ENCODE data around the gene TCFL5.
A peak's percentile ranks its signal among the peaks of the same experiment; 100 is the strongest.

The TCFL5 gene

DNA sequence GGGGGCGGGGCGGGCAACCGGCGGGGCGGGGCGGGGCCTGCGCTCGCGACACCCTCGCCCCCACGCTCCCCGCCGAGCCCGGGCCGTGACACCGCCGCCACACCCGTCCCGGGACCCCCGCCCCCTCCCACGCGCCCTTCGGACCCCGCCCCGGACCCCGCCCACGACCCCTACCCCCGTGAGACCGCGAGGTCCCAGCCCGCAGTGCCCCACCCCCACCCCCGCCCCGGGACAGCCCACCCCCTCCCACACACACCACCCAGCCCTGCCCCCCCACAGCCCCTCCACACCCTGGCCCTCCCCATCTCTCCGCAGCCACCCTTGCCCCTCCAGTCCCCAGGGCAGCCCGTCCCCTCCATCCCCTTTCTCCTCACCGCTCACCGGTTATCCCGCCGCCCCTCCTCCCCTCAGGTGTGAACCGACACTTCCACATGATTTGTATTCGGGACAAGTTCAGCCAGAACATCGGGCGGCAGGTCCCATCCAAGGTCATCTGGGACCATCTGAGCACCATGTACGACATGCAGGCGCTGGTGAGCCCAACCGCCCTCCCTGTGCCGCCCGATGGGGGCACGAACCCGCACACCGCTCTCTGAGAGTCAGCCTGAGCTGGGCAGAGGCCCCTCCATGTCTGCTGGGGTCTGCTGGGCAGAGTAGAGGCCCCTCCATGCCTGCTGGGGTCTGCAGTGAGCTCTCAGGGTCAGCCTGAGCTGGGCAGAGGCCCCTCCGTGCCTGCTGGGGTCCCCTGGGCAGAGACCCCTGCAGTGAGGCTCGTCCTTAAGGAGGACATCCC is 64.7 kb downstream of the TCFL5 start:
- WGBS, 2 experiments (ENCODE audit: insufficient coverage in 2 of 2), result 43 to 55% methylated on average over 18 to 28 of the region's 53 CpGs
- Histone ChIP-seq H3K36me3 (ENCODE audit: control insufficient read depth, insufficient read depth, low read length) (peaks cover 42% of the 10 kb centered on the region), H3K4me3 (ENCODE audit: extremely low read depth, insufficient read depth, low read length, poor library complexity, severe bottlenecking) (peak overlapping the region; percentile 42), H3K27ac (ENCODE audit: low read depth, low read length, severe bottlenecking) (no peak overlapping the region), H3K4me1 (ENCODE audit: control insufficient read depth, insufficient read depth, low read length, poor library complexity, severe bottlenecking) (peaks cover 21% of the 10 kb centered on the region), H3K9me3 (ENCODE audit: control insufficient read depth, low read length) (no peaks in the 10 kb centered on the region)

DNA sequence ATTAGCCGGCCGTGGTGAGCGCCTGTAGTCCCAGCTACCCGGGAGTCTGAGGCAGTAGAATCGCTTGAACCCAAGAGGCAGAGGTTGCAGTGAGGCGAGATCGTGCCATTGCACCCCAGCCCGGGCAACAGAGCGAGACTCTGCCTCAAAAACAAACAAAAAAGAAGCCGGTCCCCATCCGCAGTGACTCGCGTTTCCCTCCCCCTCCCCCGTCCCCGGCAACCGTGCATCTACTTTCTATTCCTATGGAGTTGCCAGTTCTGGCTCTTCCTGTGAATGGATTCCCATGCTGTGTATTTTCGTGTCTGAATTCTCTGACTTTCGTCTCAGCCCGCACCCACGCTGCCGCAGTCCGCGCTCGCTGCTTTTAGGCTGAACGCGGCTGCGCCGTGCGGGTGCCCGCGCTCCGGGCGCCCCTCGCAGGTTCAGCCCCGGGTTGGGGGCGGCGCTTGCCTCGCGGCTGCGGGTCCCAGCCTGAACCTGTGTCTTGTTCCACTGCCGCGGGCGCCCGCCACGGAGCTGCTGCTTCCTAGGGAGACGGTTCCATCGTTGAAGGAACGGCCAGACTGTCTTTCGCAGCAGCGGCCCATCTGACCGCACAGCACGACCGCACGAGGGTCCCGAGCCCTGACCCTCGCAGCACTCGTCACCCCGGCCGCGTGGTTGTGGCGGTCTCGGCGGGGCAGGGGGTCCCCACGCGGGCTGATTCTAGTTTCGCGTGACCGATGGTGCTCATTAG is 66.4 kb downstream of the TCFL5 start:
- WGBS, 2 experiments (ENCODE audit: insufficient coverage in 2 of 2), result 2% methylated on average over 55 to 67 of the region's 68 CpGs
- Histone ChIP-seq H3K4me3 (ENCODE audit: extremely low read depth, insufficient read depth, low read length, poor library complexity, severe bottlenecking) (peak overlapping the region; percentile 42), H3K9me3 (ENCODE audit: control insufficient read depth, low read length) (no peaks in the 10 kb centered on the region), H3K36me3 (ENCODE audit: control insufficient read depth, insufficient read depth, low read length) (peaks cover 30% of the 10 kb centered on the region), H3K4me1 (ENCODE audit: control insufficient read depth, insufficient read depth, low read length, poor library complexity, severe bottlenecking) (peaks cover 25% of the 10 kb centered on the region), H3K27ac (ENCODE audit: low read depth, low read length, severe bottlenecking) (peak overlapping the region; percentile 53)

DNA sequence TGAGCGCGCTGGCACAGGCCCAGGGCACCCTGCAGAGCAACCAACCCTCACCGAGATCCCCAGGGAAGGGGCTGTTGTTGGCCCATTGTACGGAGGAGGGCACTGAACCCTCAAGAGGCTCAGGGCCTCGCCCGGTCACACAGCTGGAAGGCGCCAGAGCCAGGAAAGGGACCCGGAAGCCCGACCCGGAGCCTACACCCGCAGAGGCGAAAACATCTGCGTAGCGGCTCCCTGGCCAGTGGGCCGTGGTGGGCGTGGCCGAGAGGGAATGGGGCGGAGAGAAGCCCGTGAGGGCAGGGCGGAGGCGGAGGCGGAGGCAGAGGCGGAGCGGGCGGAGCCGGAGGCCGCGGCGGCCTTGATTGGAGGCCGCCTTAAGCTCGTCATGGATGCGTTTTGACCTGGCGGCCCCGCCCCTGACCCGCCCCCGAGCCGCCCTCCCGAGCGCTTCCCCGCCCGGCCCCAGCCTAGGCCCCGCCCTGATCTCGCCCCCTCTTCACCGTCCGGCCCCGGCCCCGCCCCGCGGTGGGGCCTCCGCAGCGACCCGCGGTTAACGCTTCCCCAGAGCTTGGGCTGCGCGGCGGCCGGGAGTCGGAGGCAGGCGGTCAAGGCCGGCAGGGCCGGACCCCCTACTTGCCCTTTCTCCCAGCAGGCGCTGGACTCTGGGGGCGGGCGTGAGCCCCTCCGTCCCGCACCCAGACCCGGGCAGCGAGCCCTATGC is 67.5 kb downstream of the TCFL5 start:
- peak overlapping the region; percentile 42 for H3K4me3 ChIP-seq (ENCODE audit: extremely low read depth, insufficient read depth, low read length, poor library complexity, severe bottlenecking)
- H3K4me1 ChIP-seq (ENCODE audit: control insufficient read depth, insufficient read depth, low read length, poor library complexity, severe bottlenecking), result peaks cover 25% of the 10 kb centered on the region
- WGBS, 2 experiments (ENCODE audit: insufficient coverage in 2 of 2), result 5 to 8% methylated on average over 30 to 47 of the region's 69 CpGs
- H3K9me3 ChIP-seq (ENCODE audit: control insufficient read depth, low read length), result no peaks in the 10 kb centered on the region
- peak overlapping the region; percentile 53 for H3K27ac ChIP-seq (ENCODE audit: low read depth, low read length, severe bottlenecking)
- peaks cover 20% of the 10 kb centered on the region for H3K36me3 ChIP-seq (ENCODE audit: control insufficient read depth, insufficient read depth, low read length)

DNA sequence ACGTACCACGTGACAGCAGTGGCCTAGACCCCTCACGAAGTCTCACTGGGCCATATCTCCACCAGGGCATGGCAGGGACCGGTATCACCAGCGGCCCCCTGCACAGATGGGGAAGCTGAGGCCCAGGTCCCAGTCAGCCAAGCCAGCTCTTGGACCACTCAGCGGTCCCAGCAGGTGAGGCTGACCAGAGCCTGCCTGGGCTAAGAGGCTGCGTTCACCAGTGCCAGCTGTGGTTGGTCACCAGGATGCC is 67.9 kb downstream of the TCFL5 start:
- no peaks in the 10 kb centered on the region for H3K9me3 ChIP-seq (ENCODE audit: control insufficient read depth, low read length)
- peaks cover 25% of the 10 kb centered on the region for H3K4me1 ChIP-seq (ENCODE audit: control insufficient read depth, insufficient read depth, low read length, poor library complexity, severe bottlenecking)
- peaks cover 15% of the 10 kb centered on the region for H3K36me3 ChIP-seq (ENCODE audit: control insufficient read depth, insufficient read depth, low read length)
- no peak overlapping the region for H3K27ac ChIP-seq (ENCODE audit: low read depth, low read length, severe bottlenecking)
- WGBS, 2 experiments (ENCODE audit: insufficient coverage in 2 of 2), result 75 to 76% methylated on average over 5 to 7 of the region's 7 CpGs
- H3K4me3 ChIP-seq (ENCODE audit: extremely low read depth, insufficient read depth, low read length, poor library complexity, severe bottlenecking), result no peak overlapping the region

DNA sequence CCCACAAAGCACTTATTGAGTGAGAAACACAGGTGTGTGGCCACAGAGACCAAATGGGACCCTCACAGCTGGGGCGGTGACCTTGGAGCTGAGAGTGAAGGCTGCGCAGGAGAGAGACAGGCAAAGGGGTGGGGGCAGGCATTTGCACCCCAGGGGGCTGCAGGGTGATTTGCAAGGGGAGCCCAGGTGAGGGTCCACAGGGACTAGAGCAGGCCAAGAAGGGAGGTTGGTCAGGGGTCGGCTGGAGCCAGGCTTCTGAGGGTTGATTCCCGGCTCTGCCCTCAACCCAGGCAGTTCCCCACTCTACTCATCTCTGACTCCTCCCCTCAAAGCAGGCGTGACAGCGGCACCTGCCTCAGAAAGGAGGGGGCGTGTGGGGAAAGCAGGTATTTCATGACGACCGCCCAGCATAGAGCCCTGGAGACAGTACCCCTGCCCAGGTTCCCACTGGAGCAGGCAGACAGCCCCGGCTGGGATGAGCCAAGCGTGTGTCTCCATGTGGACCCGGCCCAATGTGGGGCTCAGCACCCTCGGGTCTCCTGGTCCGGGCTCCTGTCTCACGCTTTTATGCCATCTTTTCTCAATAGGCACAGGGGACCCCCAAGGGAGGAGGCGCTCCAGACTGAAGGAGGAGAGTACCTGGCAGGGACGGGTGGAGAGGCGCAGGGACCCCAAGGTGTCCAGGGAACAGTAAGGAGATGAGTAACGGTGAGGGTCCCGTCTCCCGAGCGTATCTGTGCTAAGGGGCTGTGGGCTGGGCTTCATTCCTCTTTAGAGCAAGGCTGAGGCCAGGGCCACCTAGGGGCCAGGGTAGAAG is 68.5 kb downstream of the TCFL5 start:
- peaks cover 25% of the 10 kb centered on the region for H3K4me1 ChIP-seq (ENCODE audit: control insufficient read depth, insufficient read depth, low read length, poor library complexity, severe bottlenecking)
- no peak overlapping the region for H3K27ac ChIP-seq (ENCODE audit: low read depth, low read length, severe bottlenecking)
- no peak overlapping the region for H3K4me3 ChIP-seq (ENCODE audit: extremely low read depth, insufficient read depth, low read length, poor library complexity, severe bottlenecking)
- H3K36me3 ChIP-seq (ENCODE audit: control insufficient read depth, insufficient read depth, low read length), result peaks cover 10% of the 10 kb centered on the region
- no peaks in the 10 kb centered on the region for H3K9me3 ChIP-seq (ENCODE audit: control insufficient read depth, low read length)
- 87 to 90% methylated on average over 19 to 20 of the region's 22 CpGs for WGBS, 2 experiments (ENCODE audit: insufficient coverage in 2 of 2)

DNA sequence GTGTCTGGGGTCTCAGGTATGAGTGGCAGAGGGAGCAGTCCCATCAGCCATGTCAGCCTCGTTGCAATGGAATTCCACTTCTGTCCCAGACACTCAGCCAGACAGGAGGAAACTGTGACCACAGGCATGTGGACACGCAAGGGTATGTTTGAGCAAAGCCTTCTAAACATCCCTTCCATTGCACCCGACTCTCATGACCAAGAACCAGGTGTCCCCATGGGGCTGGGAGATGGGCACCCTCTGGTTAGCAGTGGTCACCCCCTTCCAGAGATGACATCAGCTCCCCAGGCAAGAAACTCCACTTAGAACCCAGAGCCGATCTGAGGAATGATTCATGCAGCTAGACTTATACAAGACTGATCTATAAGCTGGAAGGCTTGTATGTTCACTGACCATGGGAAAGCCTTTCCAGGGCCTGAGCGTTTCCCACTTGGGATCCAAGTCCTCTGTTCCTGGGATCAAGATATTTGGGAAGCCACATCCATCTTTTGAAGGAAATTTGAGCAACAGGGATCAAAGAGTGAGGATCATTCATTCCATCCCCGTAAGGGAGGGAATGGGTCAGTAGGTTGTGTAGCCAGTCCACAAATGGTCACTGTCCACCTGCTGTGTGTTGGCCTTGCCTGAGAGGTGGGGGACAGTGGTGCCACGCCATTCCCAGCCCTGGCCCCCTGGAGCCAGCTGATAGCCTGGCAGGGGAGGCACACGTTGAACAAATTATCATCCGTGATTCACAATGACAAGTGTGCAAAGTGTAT is 69.3 kb downstream of the TCFL5 start:
- Histone ChIP-seq H3K4me1 (ENCODE audit: control insufficient read depth, insufficient read depth, low read length, poor library complexity, severe bottlenecking) (peaks cover 22% of the 10 kb centered on the region), H3K36me3 (ENCODE audit: control insufficient read depth, insufficient read depth, low read length) (peaks cover 2% of the 10 kb centered on the region), H3K4me3 (ENCODE audit: extremely low read depth, insufficient read depth, low read length, poor library complexity, severe bottlenecking) (no peak overlapping the region), H3K9me3 (ENCODE audit: control insufficient read depth, low read length) (no peaks in the 10 kb centered on the region), H3K27ac (ENCODE audit: low read depth, low read length, severe bottlenecking) (peak overlapping the region; percentile 67)
- WGBS, 2 experiments (ENCODE audit: insufficient coverage in 2 of 2), result 85 to 89% methylated on average over 8 to 9 of the region's 9 CpGs

DNA sequence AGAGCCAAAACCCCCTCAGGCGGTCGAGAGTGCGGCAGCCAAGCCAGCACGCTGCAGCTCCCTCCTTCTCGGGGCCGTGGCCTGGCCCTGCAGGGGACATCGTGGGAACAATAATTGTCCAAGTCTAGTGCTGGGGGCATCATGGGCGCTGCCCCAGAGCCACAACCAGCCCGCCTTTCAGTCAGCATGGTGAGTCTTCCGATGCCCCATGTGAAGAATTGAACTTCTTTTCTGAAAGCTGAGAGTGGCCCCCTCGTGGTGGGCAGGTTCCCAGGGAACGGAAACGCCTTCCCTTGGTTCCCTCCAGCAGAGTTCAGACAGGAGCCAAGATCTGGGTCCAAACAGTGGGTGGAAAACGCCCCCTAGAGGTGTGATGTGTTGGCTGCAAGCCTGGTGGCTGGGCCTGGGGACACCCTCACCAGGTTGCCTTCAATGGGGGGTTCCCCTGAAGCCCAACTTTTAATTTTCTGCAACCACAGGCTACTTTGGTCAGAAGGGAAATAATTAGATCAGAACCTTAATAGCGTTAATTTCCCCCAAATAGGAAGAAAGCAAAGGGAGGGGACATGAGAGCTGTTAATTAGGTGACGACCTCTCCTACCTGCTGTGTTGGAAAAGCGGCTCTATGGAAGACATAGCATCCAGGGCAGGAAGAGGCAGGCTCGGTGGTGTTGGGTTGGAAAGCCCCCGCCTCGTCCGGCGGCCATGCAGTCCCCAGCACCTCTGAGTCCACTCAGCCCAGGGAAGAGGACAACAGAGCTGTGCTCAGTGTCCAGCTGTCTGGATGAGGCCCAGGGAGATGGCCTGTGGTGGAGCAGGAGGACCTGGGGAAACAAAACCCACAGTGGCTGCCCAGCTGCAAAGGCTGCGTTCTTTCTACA is 70.1 kb downstream of the TCFL5 start:
- WGBS, 2 experiments (ENCODE audit: insufficient coverage in 2 of 2), result 27 to 35% methylated on average over 19 to 22 of the region's 23 CpGs

More for the DNA sequence above, 70.1 kb downstream of the TCFL5 start:
- Histone ChIP-seq H3K4me3 (ENCODE audit: extremely low read depth, insufficient read depth, low read length, poor library complexity, severe bottlenecking) (no peak overlapping the region), H3K27ac (ENCODE audit: low read depth, low read length, severe bottlenecking) (no peak overlapping the region), H3K9me3 (ENCODE audit: control insufficient read depth, low read length) (no peaks in the 10 kb centered on the region), H3K4me1 (ENCODE audit: control insufficient read depth, insufficient read depth, low read length, poor library complexity, severe bottlenecking) (peaks cover 17% of the 10 kb centered on the region), H3K36me3 (ENCODE audit: control insufficient read depth, insufficient read depth, low read length) (no peaks in the 10 kb centered on the region)
